H1 (cell line): ENCODE results near the gene FRMPD2. TPM values are rescaled to one million over a fixed set of nuclear protein-coding genes. Genes with fewer than 3 reads are reported as not detected.

Experiments
- CTCF ChIA-PET: fragments of 300-600 bp; sonication (Branson Sonifier 250); formaldehyde crosslinking; loops from one replicate; lab custom pipeline; 2021; ENCODE audit not compliant: partially characterized antibody; lab: Charles Lee
- POLR2A ChIA-PET: fragments of 300-600 bp; sonication (Branson Sonifier 250); formaldehyde crosslinking; loops from one replicate; lab custom pipeline; 2021; ENCODE audit warnings: inconsistent platforms; ENCODE audit not compliant: partially characterized antibody; lab: Charles Lee
- DNase-seq, 2 experiments: peaks; one replicate each; pipeline versions ENCODE4 v3.0.0 to v3.0.0-alpha.2; 2010 to 2022; ENCODE audit warnings: low spot score in 2 of 2, low read depth in 1 of 2, mixed read lengths in 1 of 2
- FAIRE-seq: peaks from 2 replicates; lab custom pipeline; 2011; peaks lifted over from hg19 to GRCh38; lab: Jason Lieb, UNC
- H2AFZ ChIP-seq: 2 replicates; pipeline ENCODE4 v1.8.1; 2012; ENCODE audit warnings: low read length, inconsistent platforms
- H2AK5ac ChIP-seq: 2 replicates; pipeline ENCODE4 v1.6.1; 2013; ENCODE audit warnings: low read depth, low read length
- H2BK120ac ChIP-seq: replicated peaks from 2 replicates; pipeline ENCODE3; 2013; ENCODE audit warnings: low read depth, low read length, inconsistent platforms
- H2BK12ac ChIP-seq: 2 replicates; pipeline ENCODE4 v1.6.1; 2013; ENCODE audit warnings: low read depth, low read length
- H2BK15ac ChIP-seq: 2 replicates; pipeline ENCODE4 v1.6.1; 2013; ENCODE audit warnings: low read length
- H2BK20ac ChIP-seq: 2 replicates; pipeline ENCODE4 v1.6.1; 2013; ENCODE audit warnings: low read length
- H2BK5ac ChIP-seq: 2 replicates; pipeline ENCODE4 v1.6.1; 2013; ENCODE audit warnings: low read depth, low read length
- H3K14ac ChIP-seq: 2 replicates; pipeline ENCODE4 v1.6.1; 2013; ENCODE audit warnings: inconsistent platforms; ENCODE audit not compliant: insufficient read length
- H3K18ac ChIP-seq: 2 replicates; pipeline ENCODE4 v1.6.1; 2013; ENCODE audit warnings: low read length; ENCODE audit errors: extremely low read depth
- H3K23ac ChIP-seq: 2 replicates; pipeline ENCODE4 v1.6.1; 2013; ENCODE audit warnings: inconsistent platforms; ENCODE audit not compliant: insufficient read length
- H3K23me2 ChIP-seq: 2 replicates; pipeline ENCODE4 v1.6.1; 2013; ENCODE audit warnings: low read depth, low read length
- H3K27ac ChIP-seq: 2 replicates; pipeline ENCODE4 v1.6.1; 2011; ENCODE audit warnings: low read depth, low read length, inconsistent platforms
- H3K27me3 ChIP-seq, 4 experiments: replicated peaks in 1 of 4; 1 replicate in 1 of 4; 2 replicates in 3 of 4; pipeline versions ENCODE4 v1.6.1 to v1.8.1; 2011 to 2013; ENCODE audit warnings: low read length in 3 of 4, mild to moderate bottlenecking in 3 of 4, inconsistent platforms in 2 of 4, mixed read lengths in 2 of 4, moderate library complexity in 1 of 4; ENCODE audit not compliant: control insufficient read depth in 3 of 4, insufficient read depth in 3 of 4; ENCODE audit errors: extremely low read depth in 1 of 4
- H3K36me3 ChIP-seq, 4 experiments: 2 replicates each; pipeline versions ENCODE4 v1.6.1 to v1.8.1; 2011 to 2013; ENCODE audit warnings: mild to moderate bottlenecking in 4 of 4, low read length in 3 of 4, moderate library complexity in 2 of 4, control low read depth in 1 of 4, inconsistent platforms in 1 of 4; ENCODE audit not compliant: insufficient read depth in 4 of 4, control insufficient read depth in 2 of 4
- H3K4ac ChIP-seq: replicated peaks from 2 replicates; pipeline ENCODE3; 2013; ENCODE audit warnings: low read length, low read depth, mixed read lengths, inconsistent platforms; ENCODE audit not compliant: insufficient read length
- H3K4me1 ChIP-seq, 4 experiments: replicated peaks in 1 of 4; 1 replicate in 1 of 4; 2 replicates in 3 of 4; pipeline versions ENCODE4 v1.6.1 to v1.8.1; 2011 to 2013; ENCODE audit warnings: low read length in 3 of 4, inconsistent platforms in 2 of 4, mixed read lengths in 1 of 4; ENCODE audit not compliant: insufficient read depth in 4 of 4, control insufficient read depth in 3 of 4
- H3K4me2 ChIP-seq, 2 experiments: 2 replicates each; pipeline versions ENCODE4 v1.6.1 to v1.8.1; 2011 to 2013; ENCODE audit warnings: low read depth in 2 of 2, low read length in 2 of 2, control low read depth in 1 of 2, inconsistent platforms in 1 of 2, mild to moderate bottlenecking in 1 of 2; ENCODE audit not compliant: insufficient read depth in 1 of 2
- H3K4me3 ChIP-seq, 4 experiments: fragments of 200-600, 300-600 bp in 1 of 4; sonication (generic), shearing (Covaris generic), sonication (Bioruptor Twin) in 1 of 4; 2 replicates each; pipeline versions ENCODE4 v1.5.1 to v1.8.1; 2011 to 2016; ENCODE audit warnings: low read length in 4 of 4, low read depth in 3 of 4, control low read depth in 2 of 4, inconsistent platforms in 2 of 4, mild to moderate bottlenecking in 2 of 4, mixed read lengths in 1 of 4, moderate library complexity in 1 of 4; ENCODE audit not compliant: insufficient read depth in 2 of 4; ENCODE audit errors: extremely low read depth in 1 of 4
- H3K56ac ChIP-seq: replicated peaks from 2 replicates; pipeline ENCODE3; 2013; ENCODE audit warnings: low read depth, mild to moderate bottlenecking, mixed read lengths, low read length, inconsistent platforms; ENCODE audit not compliant: insufficient read length
- H3K79me1 ChIP-seq: 2 replicates; pipeline ENCODE4 v1.6.1; 2013; ENCODE audit warnings: low read depth, low read length, control low read depth
- H3K79me2 ChIP-seq, 2 experiments: 2 replicates each; pipeline versions ENCODE4 v1.6.1 to v1.8.1; 2012 to 2013; ENCODE audit warnings: low read length in 2 of 2, mild to moderate bottlenecking in 2 of 2, inconsistent platforms in 1 of 2; ENCODE audit not compliant: insufficient read depth in 2 of 2, control insufficient read depth in 1 of 2
- H3K9ac ChIP-seq, 4 experiments: replicated peaks in 1 of 4; 1 replicate in 1 of 4; 2 replicates in 3 of 4; pipeline versions ENCODE4 v1.6.1 to v1.8.1; 2011 to 2013; ENCODE audit warnings: low read depth in 3 of 4, low read length in 3 of 4, control low read depth in 2 of 4, mild to moderate bottlenecking in 2 of 4, moderate library complexity in 2 of 4, inconsistent platforms in 1 of 4; ENCODE audit errors: extremely low read depth in 1 of 4
- H3K9me3 ChIP-seq, 2 experiments: 2 replicates each; pipeline versions ENCODE4 v1.6.1 to v1.8.1; 2012 to 2013; ENCODE audit warnings: mild to moderate bottlenecking in 2 of 2, moderate library complexity in 2 of 2, control low read depth in 1 of 2, inconsistent platforms in 1 of 2, low read depth in 1 of 2, low read length in 1 of 2, mixed read lengths in 1 of 2; ENCODE audit not compliant: insufficient read depth in 2 of 2
- H4K20me1 ChIP-seq, 2 experiments: replicated peaks in 1 of 2; 2 replicates each; pipeline versions ENCODE3 to v1.8.1; 2011 to 2013; ENCODE audit warnings: inconsistent platforms in 2 of 2, low read length in 2 of 2, mild to moderate bottlenecking in 1 of 2; ENCODE audit not compliant: insufficient read depth in 2 of 2, control insufficient read depth in 1 of 2
- H4K5ac ChIP-seq: 2 replicates; pipeline ENCODE4 v1.6.1; 2013; ENCODE audit warnings: low read length, low read depth, mixed read lengths, inconsistent platforms; ENCODE audit not compliant: insufficient read length
- H4K8ac ChIP-seq: 2 replicates; pipeline ENCODE4 v1.8.0; 2013; ENCODE audit warnings: mild to moderate bottlenecking, moderate library complexity, low read length, inconsistent platforms; ENCODE audit not compliant: insufficient read depth; ENCODE audit errors: extremely low read depth
- H4K91ac ChIP-seq: replicated peaks from 2 replicates; pipeline ENCODE3; 2013; ENCODE audit warnings: low read length, mixed read lengths, inconsistent platforms; ENCODE audit not compliant: insufficient read length
- ASH2L ChIP-seq: fragments of 200-600, 300-600 bp; sonication (generic); IDR thresholded peaks from one replicate; pipeline ENCODE4 v1.7.1; 2017; ENCODE audit warnings: low read length
- BACH1 ChIP-seq: IDR thresholded peaks from 2 replicates; pipeline ENCODE4 v1.6.1; 2012; ENCODE audit warnings: low read length, improper control_type of control experiment
- FOSL1 ChIP-seq: IDR thresholded peaks from 2 replicates; pipeline ENCODE4 v1.6.1; 2011; ENCODE audit warnings: mild to moderate bottlenecking, low read depth, low read length, moderate library complexity; ENCODE audit not compliant: insufficient read depth
- KDM4A ChIP-seq: IDR thresholded peaks from one replicate; pipeline ENCODE4 v1.7.1; 2012; ENCODE audit warnings: low read depth, mild to moderate bottlenecking, moderate library complexity, low read length, inconsistent platforms; ENCODE audit not compliant: severe bottlenecking
- NRF1 ChIP-seq: IDR thresholded peaks from 2 replicates; pipeline ENCODE4 v1.6.1; 2011; ENCODE audit warnings: mild to moderate bottlenecking, low read depth, low read length, improper control_type of control experiment
- PHF8 ChIP-seq: fragments of 200-600 bp; sonication (generic); conservative IDR thresholded peaks from 2 replicates; pipeline ENCODE4 v1.7.1; 2012; ENCODE audit warnings: low read depth, mild to moderate bottlenecking, inconsistent platforms, low read length, moderate library complexity
- SIN3A ChIP-seq, 2 experiments: IDR thresholded peaks in 1 of 2; conservative IDR thresholded peaks in 1 of 2; 2 replicates each; pipeline ENCODE4 v1.6.1; 2011 to 2012; ENCODE audit warnings: low read length in 2 of 2, improper control_type of control experiment in 1 of 2, low read depth in 1 of 2, mild to moderate bottlenecking in 1 of 2
- SUZ12 ChIP-seq: fragments of 200-600 bp; sonication (generic); IDR thresholded peaks from 2 replicates; pipeline ENCODE4 v1.6.1; 2012; ENCODE audit warnings: mild to moderate bottlenecking, inconsistent platforms, low read length, moderate library complexity, mixed read lengths
- TAF1 ChIP-seq: IDR thresholded peaks from 2 replicates; pipeline ENCODE4 v1.6.1; 2011; ENCODE audit warnings: mild to moderate bottlenecking, low read depth, low read length
- TAF7 ChIP-seq: optimal IDR thresholded peaks from 2 replicates; pipeline ENCODE3; 2011; ENCODE audit warnings: low read depth, mild to moderate bottlenecking, inconsistent platforms, low read length, moderate library complexity, borderline replicate concordance
- ZNF274 ChIP-seq: IDR thresholded peaks from 2 replicates; pipeline ENCODE4 v1.7.0; 2012; ENCODE audit warnings: low read length, borderline replicate concordance; ENCODE audit errors: extremely low read depth
- WGBS, 2 experiments: shearing (Covaris generic) in 1 of 2; methylation state at CpG; one replicate each; pipeline versions ENCODE4 v1.1.6 to v1.1.7; 2013 to 2015; ENCODE audit warnings: low lambda C conversion rate in 2 of 2, mixed read lengths in 2 of 2, inconsistent platforms in 1 of 2, low coverage in 1 of 2, missing lambda C conversion rate in 1 of 2; ENCODE audit not compliant: insufficient replicate concordance in 2 of 2, insufficient coverage in 1 of 2, insufficient read length in 1 of 2; ENCODE audit errors: extremely low coverage in 1 of 2, missing lambda C conversion rate in 1 of 2; 5-methylcytosine and 5-hydroxymethylcytosine counted together
- polyA plus RNA-seq, 7 experiments: library from polyadenylated mRNA; depleted of rRNA in 3 of 7; stranded (reverse) in 5 of 7; unstranded in 2 of 7; fragments of >200 nt in 5 of 7; fragments of 200-250 nt in 2 of 7; gene quantifications; 1 replicate in 5 of 7; 2 replicates in 1 of 7; 4 replicates in 1 of 7; pipeline versions ENCODE4 v1.2.1 to v1.2.3, GENCODE V29; 2011 to 2013; ENCODE audit warnings: missing spikeins in 2 of 7, mixed read lengths in 2 of 7
- total RNA-seq: library from RNA; stranded (reverse); fragmentation: NEBNext Ultra II Directional; extraction: Animal tissue kit (Norgen Biotek cat#: 25700); gene quantifications from 2 replicates; pipeline ENCODE4 v1.2.1, GENCODE V29; 2021
- TF ChIP-seq, protein P1 (sequence below): IDR thresholded peaks from 2 replicates; pipeline ENCODE4 v1.6.1; 2012; ENCODE audit warnings: inconsistent platforms

The FRMPD2 gene
- total and polyA plus RNA-seq, 2 of the 8 experiments (the other 6 are each of a cell fraction or from before 2014, with no cell fraction given): 0.07 to 0.47 TPM

DNA sequence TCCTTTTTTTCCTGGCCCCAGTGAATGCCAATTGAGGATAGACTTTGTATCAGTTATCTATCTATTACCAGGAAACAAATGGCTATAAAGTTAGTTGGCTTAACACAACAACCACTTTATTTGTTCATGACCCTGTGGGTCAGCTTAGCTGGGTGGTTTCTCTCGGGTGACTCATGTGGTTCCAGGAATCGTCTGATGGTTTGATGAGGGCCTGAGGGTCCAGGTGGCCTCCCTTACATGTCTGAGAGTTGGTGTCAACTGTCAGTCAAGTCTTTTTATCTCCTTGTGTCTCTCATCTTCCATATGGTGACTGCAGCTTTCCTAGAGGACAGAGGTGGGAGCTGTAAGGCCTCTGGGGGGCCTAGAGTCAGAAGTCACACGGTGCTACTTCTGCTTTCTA is 16.7 kb upstream of the FRMPD2 start:
- no peak overlapping the region for H2AFZ ChIP-seq
- ChIA-PET POLR2A (no interaction called here), CTCF (interaction anchor here (0.8 to 4.9 kb wide), 8 partner anchors 11 to 77 kb away, joined by 3 to 27 read pairs (median 16); partner anchors contain the start of gene FRMPD2)
- no peaks in the 10 kb centered on the region for H3K27me3 ChIP-seq
- no peak overlapping the region for H4K8ac ChIP-seq
- no peaks in the 10 kb centered on the region for H3K36me3 ChIP-seq
- DNase-seq: no peak
- H2AK5ac ChIP-seq: no peak overlapping the region
- no peak overlapping the region for H3K4ac ChIP-seq
- WGBS, 2 experiments: 94% methylated on average over 3 of the region's 3 CpGs; no CpG with 5 or more reads in 1 of the 2 experiments
- H3K23me2 ChIP-seq: no peaks in the 10 kb centered on the region
- H3K14ac ChIP-seq: no peak overlapping the region
- no peak overlapping the region for H3K9ac ChIP-seq
- no peak overlapping the region for H2BK120ac ChIP-seq
- H2BK5ac ChIP-seq: no peak overlapping the region
- no peak overlapping the region for H3K18ac ChIP-seq
- no peaks in the 10 kb centered on the region for H3K9me3 ChIP-seq
- FAIRE-seq: no peak
- H3K4me3 ChIP-seq: no peak overlapping the region
- no peak overlapping the region for H4K5ac ChIP-seq
- no peak overlapping the region for H3K23ac ChIP-seq
- H4K91ac ChIP-seq: no peak overlapping the region
- H3K4me2 ChIP-seq: no peak overlapping the region
- no peak overlapping the region for H2BK12ac ChIP-seq
- no peaks in the 10 kb centered on the region for H3K4me1 ChIP-seq
- no peak overlapping the region for H2BK15ac ChIP-seq
- H3K79me1 ChIP-seq: no peaks in the 10 kb centered on the region
- TF ChIP-seq FOSL1: no peak
- TF ChIP-seq ZNF274: no peak
- no peak for TF ChIP-seq TAF1
- TF ChIP-seq NRF1: no peak
- no peak for TF ChIP-seq SIN3A (conservative IDR thresholded peaks at IDR 0.05 in 1 of 2, IDR thresholded peaks at IDR 0.05 in 1 of 2; ENCODE audit: low read depth in 1 of 2, low read length in 2 of 2)
- no peak for TF ChIP-seq TAF7
- no peak for TF ChIP-seq SUZ12
- TF ChIP-seq ASH2L: no peak
- TF ChIP-seq, protein P1, sequence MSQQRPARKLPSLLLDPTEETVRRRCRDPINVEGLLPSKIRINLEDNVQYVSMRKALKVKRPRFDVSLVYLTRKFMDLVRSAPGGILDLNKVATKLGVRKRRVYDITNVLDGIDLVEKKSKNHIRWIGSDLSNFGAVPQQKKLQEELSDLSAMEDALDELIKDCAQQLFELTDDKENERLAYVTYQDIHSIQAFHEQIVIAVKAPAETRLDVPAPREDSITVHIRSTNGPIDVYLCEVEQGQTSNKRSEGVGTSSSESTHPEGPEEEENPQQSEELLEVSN: no peak
- no peak for TF ChIP-seq BACH1
- TF ChIP-seq KDM4A: no peak
- TF ChIP-seq PHF8: no peak
- TF ChIP-seq, all 59 proteins: peak for 0
- Histone ChIP-seq H4K20me1 (no peaks in the 10 kb centered on the region), H3K79me2 (no peaks in the 10 kb centered on the region), H2BK20ac (no peak overlapping the region), H3K27ac (no peak overlapping the region), H3K56ac (no peak overlapping the region)
